HepG2 (cell line): ENCODE measurements around the gene RECQL5. TPM values are rescaled to one million over a fixed set of nuclear protein-coding genes. Genes with fewer than 3 reads are reported as not detected.

Experiments
- ATAC-seq: fragments of 200-7000 bp; cut with Tn5 transposase; 3 replicates; pipeline ENCODE4 v1.9.1; 2020; ENCODE audit warnings: mild to moderate bottlenecking, moderate library complexity
- BruUV-seq: library from RNA; stranded (reverse); fragments of 400-500 nt; replicated peaks from 2 replicates; lab custom pipeline; 2021; lab: Mats Ljungman, UMichigan
- CTCF ChIA-PET: fragments of 300-600 bp; formaldehyde crosslinking; extraction: SDS; loops from one replicate; lab custom pipeline; 2021; ENCODE audit warnings: low total read pairs, inconsistent platforms, low intra/inter-chr PET ratio; lab: Yijun Ruan, JAX
- POLR2A ChIA-PET: fragments of 350-600 bp; sonication (Branson Sonifier 250); formaldehyde crosslinking; loops from one replicate; lab custom pipeline; 2020; ENCODE audit warnings: antibody characterized with exemption, inconsistent platforms; lab: Yijun Ruan, JAX
- DNase-seq: peaks from one replicate; pipeline ENCODE4 v3.0.0-alpha.2; 2015; ENCODE audit warnings: low spot score
- FAIRE-seq: peaks from 3 replicates; lab custom pipeline; 2011; peaks lifted over from hg19 to GRCh38; lab: Jason Lieb, UNC
- H2AFZ ChIP-seq: one replicate; pipeline ENCODE4 v1.6.1; 2011; ENCODE audit warnings: low read length, inconsistent platforms
- H3K27ac ChIP-seq: fragments of 300-600 bp; 3 replicates; pipeline ENCODE4 v1.8.0; 2011; ENCODE audit warnings: mixed run types, mild to moderate bottlenecking, mixed read lengths, low read length, inconsistent platforms; ENCODE audit not compliant: insufficient read depth; ENCODE audit errors: extremely low read length
- H3K27me3 ChIP-seq, 2 experiments: fragments of 200-600 bp in 1 of 2; 2 replicates in 1 of 2; 3 replicates in 1 of 2; pipeline versions ENCODE4 v1.6.0 to v1.8.0; 2011; ENCODE audit warnings: low read length in 2 of 2, mild to moderate bottlenecking in 2 of 2, moderate library complexity in 2 of 2, inconsistent platforms in 1 of 2; ENCODE audit not compliant: insufficient read depth in 2 of 2, control insufficient read depth in 1 of 2
- H3K36me3 ChIP-seq, 2 experiments: fragments of 200-600 bp in 1 of 2; replicated peaks in 1 of 2; 2 replicates in 1 of 2; 3 replicates in 1 of 2; pipeline versions ENCODE4 v1.5.1 to v1.8.0; 2011; ENCODE audit warnings: low read length in 2 of 2, inconsistent platforms in 1 of 2; ENCODE audit not compliant: insufficient read depth in 2 of 2, control insufficient read depth in 1 of 2
- H3K4me1 ChIP-seq: 2 replicates; pipeline ENCODE4 v1.5.1; 2012; ENCODE audit warnings: low read length, inconsistent platforms; ENCODE audit not compliant: insufficient read depth
- H3K4me2 ChIP-seq: 2 replicates; pipeline ENCODE4 v1.6.0; 2011; ENCODE audit warnings: low read depth, low read length, inconsistent platforms
- H3K4me3 ChIP-seq, 3 experiments: fragments of 200-600 bp in 1 of 3; sonication (generic), shearing (Covaris generic) in 1 of 3; replicated peaks in 1 of 3; 2 replicates each; pipeline ENCODE4 v1.5.1; 2011 to 2016; ENCODE audit warnings: low read length in 3 of 3, inconsistent platforms in 2 of 3, low read depth in 2 of 3, mild to moderate bottlenecking in 2 of 3, control low read depth in 1 of 3, mixed read lengths in 1 of 3; ENCODE audit not compliant: insufficient read depth in 1 of 3
- H3K79me2 ChIP-seq: one replicate; pipeline ENCODE4 v1.6.1; 2011; ENCODE audit warnings: low read length, inconsistent platforms; ENCODE audit not compliant: insufficient read depth
- H3K9ac ChIP-seq: 2 replicates; pipeline ENCODE4 v1.6.0; 2011; ENCODE audit warnings: mild to moderate bottlenecking, low read depth, low read length, inconsistent platforms; ENCODE audit not compliant: insufficient read depth
- H3K9me3 ChIP-seq: 2 replicates; pipeline ENCODE4 v1.5.1; 2012; ENCODE audit warnings: mild to moderate bottlenecking, low read length
- H4K20me1 ChIP-seq: 2 replicates; pipeline ENCODE4 v1.6.0; 2011; ENCODE audit warnings: inconsistent platforms, mild to moderate bottlenecking, low read length, moderate library complexity; ENCODE audit not compliant: insufficient read depth
- BORCS8-MEF2B ChIP-seq: sonication (generic); formaldehyde crosslinking; IDR thresholded peaks from 2 replicates; pipeline ENCODE4 v1.8.0; 2022; ENCODE audit warnings: mild to moderate bottlenecking, missing genetic modification reagents
- CTCF ChIP-seq: sonication (generic); formaldehyde crosslinking; IDR thresholded peaks from 2 replicates; pipeline ENCODE4 v1.5.0; 2020; ENCODE audit warnings: mild to moderate bottlenecking, missing genetic modification reagents, moderate library complexity
- MIER3 ChIP-seq: IDR thresholded peaks from 2 replicates; pipeline ENCODE4 v1.6.1; 2016; ENCODE audit warnings: missing compliant biosample characterization, borderline replicate concordance
- POGZ ChIP-seq: sonication (generic); formaldehyde crosslinking; IDR thresholded peaks from 2 replicates; pipeline ENCODE4 v1.4.0; 2020; ENCODE audit warnings: mild to moderate bottlenecking, missing genetic modification reagents
- REXO4 ChIP-seq: sonication (generic); formaldehyde crosslinking; IDR thresholded peaks from 2 replicates; pipeline ENCODE4 v1.8.0; 2022; ENCODE audit warnings: missing genetic modification reagents, mild to moderate bottlenecking, borderline replicate concordance
- RORA ChIP-seq: sonication (generic); formaldehyde crosslinking; IDR thresholded peaks from 2 replicates; pipeline ENCODE4 v1.5.0; 2020; ENCODE audit warnings: mild to moderate bottlenecking, missing genetic modification reagents, moderate library complexity
- SMARCE1 ChIP-seq: fragments of 450-650 bp; IDR thresholded peaks from 2 replicates; pipeline ENCODE4 v1.6.1; 2017; ENCODE audit warnings: borderline replicate concordance
- SOX13 ChIP-seq, 3 experiments: fragments of 450-650 bp in 1 of 3; sonication (generic) in 1 of 3; formaldehyde crosslinking in 1 of 3; IDR thresholded peaks in 2 of 3; conservative IDR thresholded peaks in 1 of 3; 2 replicates each; pipeline versions ENCODE4 v1.5.0 to v1.6.1; 2016 to 2020; ENCODE audit warnings: antibody characterized with exemption in 1 of 3, mild to moderate bottlenecking in 1 of 3, missing compliant biosample characterization in 1 of 3, missing genetic modification reagents in 1 of 3, moderate library complexity in 1 of 3
- TRIM24 ChIP-seq: sonication (generic); formaldehyde crosslinking; IDR thresholded peaks from 2 replicates; pipeline ENCODE4 v1.8.0; 2022; ENCODE audit warnings: mild to moderate bottlenecking, missing genetic modification reagents
- U2AF1 ChIP-seq: fragments of 200-400 bp; formaldehyde crosslinking; optimal IDR thresholded peaks from 2 replicates; pipeline ENCODE3; 2017; ENCODE audit warnings: mild to moderate bottlenecking, low read depth, low read length
- ZBTB7B ChIP-seq: sonication (generic); formaldehyde crosslinking; IDR thresholded peaks from 2 replicates; pipeline ENCODE4 v1.4.0; 2020; ENCODE audit warnings: missing genetic modification reagents
- ZFP1 ChIP-seq: IDR thresholded peaks from 2 replicates; pipeline ENCODE4 v1.6.1; 2016
- ZNF124 ChIP-seq: sonication (generic); formaldehyde crosslinking; IDR thresholded peaks from 2 replicates; pipeline ENCODE4 v1.4.0; 2020; ENCODE audit warnings: missing genetic modification reagents
- ZNF530 ChIP-seq: sonication (generic); formaldehyde crosslinking; IDR thresholded peaks from 2 replicates; pipeline ENCODE4 v1.5.0; 2020; ENCODE audit warnings: low read depth, mild to moderate bottlenecking, missing genetic modification reagents
- ZNF550 ChIP-seq: sonication (generic); formaldehyde crosslinking; IDR thresholded peaks from 2 replicates; pipeline ENCODE4 v1.4.0; 2020; ENCODE audit warnings: mild to moderate bottlenecking, missing genetic modification reagents, borderline replicate concordance
- ZNF563 ChIP-seq: sonication (generic); formaldehyde crosslinking; IDR thresholded peaks from 2 replicates; pipeline ENCODE4 v1.8.0; 2022; ENCODE audit warnings: mild to moderate bottlenecking, moderate library complexity, missing genetic modification reagents
- ZNF615 ChIP-seq: sonication (generic); formaldehyde crosslinking; IDR thresholded peaks from 2 replicates; pipeline ENCODE4 v1.5.0; 2020; ENCODE audit warnings: mild to moderate bottlenecking, missing genetic modification reagents, borderline replicate concordance
- ZNF775 ChIP-seq: sonication (generic); formaldehyde crosslinking; IDR thresholded peaks from 2 replicates; pipeline ENCODE4 v1.4.0; 2020; ENCODE audit warnings: missing genetic modification reagents, mild to moderate bottlenecking, moderate library complexity, borderline replicate concordance
- ZNF891 ChIP-seq: sonication (generic); formaldehyde crosslinking; IDR thresholded peaks from 2 replicates; pipeline ENCODE4 v1.5.0; 2020; ENCODE audit warnings: mild to moderate bottlenecking, missing genetic modification reagents
- WGBS: methylation state at CpG from one replicate; pipeline ENCODE4 v1.1.6; 2017; ENCODE audit warnings: low lambda C conversion rate; 5-methylcytosine and 5-hydroxymethylcytosine counted together
- in situ Hi-C: cut with HindIII; loops from 2 replicates; pipeline ENCODE4 v1.10.0; 2017; ENCODE audit warnings: low pct_unique_long_range_greater_than_20kb; ENCODE audit not compliant: extremely low pct_ligation_motif_present
- intact Hi-C: fragments of 100-400 bp; cut with micrococcal nuclease; formaldehyde crosslinking; loops from one replicate; pipeline ENCODE4 v1.10.0; 2022; ENCODE audit not compliant: unreplicated experiment
- polyA plus RNA-seq, 8 experiments: library from polyadenylated mRNA; depleted of rRNA in 3 of 8; stranded (reverse) in 7 of 8; unstranded in 1 of 8; fragments of >200 nt; fragmentation: Illumina TruSeq in 4 of 8; extraction: Trizol in 4 of 8; gene quantifications; 2 replicates each; pipeline versions ENCODE4 v1.2.1 to v1.2.3, GENCODE V29; 2011 to 2016; ENCODE audit warnings: low read depth in 4 of 8, missing spikeins in 1 of 8, mixed read lengths in 1 of 8; ENCODE audit not compliant: insufficient read depth in 1 of 8
- total RNA-seq, 5 experiments: library from RNA; depleted of rRNA; stranded (reverse); fragments of >200 nt; fragmentation: Illumina TruSeq; extraction: Trizol; gene quantifications; 2 replicates each; pipeline ENCODE4 v1.2.3, GENCODE V29; 2016; ENCODE audit warnings: low read depth in 1 of 5

RECQL5 gene
- total and polyA plus RNA-seq, 2 of the 13 experiments (the other 11 are each of a cell fraction or from before 2014, with no cell fraction given): 27.7 to 32.0 TPM

GRCh38 chr17:75604034-75604695 lies 62.8 kb downstream of the RECQL5 start:
- in situ Hi-C loops: no loop called here
- no peak for TF ChIP-seq ZNF550 (CRISPR knock-in tag)
- TF ChIP-seq ZBTB7B (CRISPR knock-in tag): no peak
- no peak for TF ChIP-seq CTCF (CRISPR knock-in tag)
- TF ChIP-seq MIER3 (CRISPR knock-in tag): no peak
- no peak for TF ChIP-seq SMARCE1
- no peak for TF ChIP-seq ZNF775 (CRISPR knock-in tag)
- no peak for TF ChIP-seq U2AF1
- TF ChIP-seq RORA (CRISPR knock-in tag): no peak
- TF ChIP-seq SOX13 (IDR thresholded peaks at IDR 0.05): no peak
- TF ChIP-seq SOX13 (CRISPR knock-in tag; conservative IDR thresholded peaks at IDR 0.05 in 1 of 2, IDR thresholded peaks at IDR 0.05 in 1 of 2): no peak
- no peak for TF ChIP-seq ZNF891 (CRISPR knock-in tag)
- no peak for TF ChIP-seq ZNF124 (CRISPR knock-in tag)
- no peak for TF ChIP-seq ZNF530
- no peak for TF ChIP-seq ZFP1
- no peak for TF ChIP-seq BORCS8-MEF2B
- no peak for TF ChIP-seq ZNF563
- no peak for TF ChIP-seq ZNF615 (CRISPR knock-in tag)
- no peak for TF ChIP-seq REXO4 (CRISPR knock-in tag)
- no peak for TF ChIP-seq TRIM24
- no peak for TF ChIP-seq POGZ (CRISPR knock-in tag)
- TF ChIP-seq, all 625 proteins: peak for 0
- DNase-seq (no peak), ATAC-seq (no peak; the same call in 2 of the 3 replicates), FAIRE-seq (no peak)
- no peaks in the 10 kb centered on the region for H3K9me3 ChIP-seq
- H2AFZ ChIP-seq: no peak overlapping the region
- no peaks in the 10 kb centered on the region for H4K20me1 ChIP-seq
- intact Hi-C loops: no loop called here
- H3K4me3 ChIP-seq: no peak overlapping the region
- no peak overlapping the region for H3K9ac ChIP-seq
- H3K36me3 ChIP-seq: no peaks in the 10 kb centered on the region
- no TSS peak for BruUV-seq
- H3K27ac ChIP-seq: no peak overlapping the region
- no peaks in the 10 kb centered on the region for H3K79me2 ChIP-seq
- H3K27me3 ChIP-seq: peaks cover 2 to 11% of the 10 kb centered on the region in 2 experiments; a peak in 2 of 5 replicates
- WGBS: 27% methylated on average over 9 of the region's 12 CpGs
- ChIA-PET CTCF (no interaction called here), POLR2A (interaction anchor here (0.8 to 1.3 kb wide), 4 partner anchors 12 to 176 kb away, joined by 3 to 4 read pairs (median 4); partner anchors contain the start of gene TSEN54)
- peaks cover 16% of the 10 kb centered on the region for H3K4me1 ChIP-seq
- no peak overlapping the region for H3K4me2 ChIP-seq
